Activated naive CD8-positive, alpha-beta T cell treated with anti-CD3 and anti-CD28 coated beads, Interleukin-2, amount 10 ng/mL, durations not matched to agents 7 days and 5 days (primary cell): ENCODE results near the gene GRIP1. TPM values are rescaled to one million over a fixed set of nuclear protein-coding genes. Genes with fewer than 3 reads are reported as not detected.
"Not testable (repeated sequence)": the region's sequence is repeated elsewhere in the genome, so short reads cannot be mapped to it uniquely, and the experiment has no call there.

Experiments
- ATAC-seq: fragments of 150-1000 bp; cut with Tn5 transposase; one replicate; pipeline ENCODE4 v1.10.0; 2021; ENCODE audit warnings: low read depth, moderate library complexity
- POLR2A ChIA-PET: fragments of 350-600 bp; sonication (Branson Sonifier 250); formaldehyde crosslinking; loops from one replicate; lab custom pipeline; 2021; ENCODE audit warnings: antibody characterized with exemption; lab: Charles Lee
- DNase-seq: peaks from one replicate; pipeline ENCODE4 v3.0.0; 2021
- H3K27ac Mint-ChIP-seq: one replicate; pipeline ENCODE4 v1.8.0; 2022; ENCODE audit warnings: mild to moderate bottlenecking, mixed read lengths
- H3K27me3 Mint-ChIP-seq: one replicate; pipeline ENCODE4 v1.8.0; 2022; ENCODE audit warnings: mild to moderate bottlenecking, moderate library complexity, mixed read lengths
- H3K36me3 Mint-ChIP-seq: one replicate; pipeline ENCODE4 v1.8.0; 2021; ENCODE audit warnings: mild to moderate bottlenecking, mixed read lengths
- H3K4me1 Mint-ChIP-seq: one replicate; pipeline ENCODE4 v1.8.0; 2021; ENCODE audit warnings: mixed read lengths
- H3K4me3 Mint-ChIP-seq: one replicate; pipeline ENCODE4 v1.8.0; 2022; ENCODE audit warnings: mild to moderate bottlenecking, moderate library complexity, mixed read lengths
- H3K9me3 Mint-ChIP-seq: one replicate; pipeline ENCODE4 v1.8.0; 2021; ENCODE audit warnings: mixed read lengths
- total RNA-seq, 2 experiments: library from RNA; stranded (reverse); gene quantifications; one replicate each; pipeline ENCODE4 v1.2.3, GENCODE V29; 2021

Gene GRIP1
- total RNA-seq, 2 experiments from 2014 or later: 0.34 to 1.8 TPM

DNA sequence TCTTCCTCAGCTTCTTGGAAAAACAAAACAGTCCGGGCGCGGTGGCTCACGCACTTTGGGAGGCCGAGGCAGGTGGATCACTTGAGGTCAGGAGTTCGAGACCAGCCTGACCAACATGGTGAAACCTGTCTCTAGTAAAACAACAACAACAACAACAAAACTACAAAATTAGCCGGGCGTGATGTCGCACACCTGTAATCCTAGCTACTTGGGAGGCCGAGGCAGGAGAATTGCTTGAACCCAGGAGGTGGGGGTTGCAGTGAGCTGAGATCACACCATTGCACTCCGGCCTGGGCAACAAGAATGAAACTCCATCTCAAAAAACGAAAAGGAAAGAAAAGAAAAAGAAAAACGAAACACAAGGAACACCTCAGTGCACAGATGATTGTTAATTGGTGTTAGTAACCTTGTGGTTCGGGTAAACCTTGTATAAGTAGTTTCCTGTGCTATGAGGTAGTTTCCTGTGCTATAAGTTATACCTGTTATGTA lies 375.5 kb downstream of the GRIP1 start:
- H3K9me3 Mint-ChIP-seq, H3K27me3 Mint-ChIP-seq: not testable (repeated sequence)
- peak; percentile 47 for DNase-seq
- Mint-ChIP-seq H3K27ac (peak overlapping the region; percentile 99), H3K36me3 (peaks cover 29% of the 10 kb centered on the region), H3K4me3 (peak overlapping the region; percentile 98), H3K4me1 (peaks cover 39% of the 10 kb centered on the region)
- ATAC-seq: peak; percentile 71
- POLR2A ChIA-PET: interaction anchor here (0.6 to 4.1 kb wide), 13 partner anchors 9 to 175 kb away, joined by 3 to 96 read pairs (median 7); partner anchors contain the start of genes LLPH and TMBIM4

GRCh38 chr12:66302827-66303169 lies 376.1 kb downstream of the GRIP1 start:
- Mint-ChIP-seq H3K27me3 (peaks cover 3% of the 10 kb centered on the region), H3K4me1 (peaks cover 37% of the 10 kb centered on the region), H3K27ac (peak overlapping the region; percentile 99), H3K9me3 (no peaks in the 10 kb centered on the region), H3K4me3 (peak overlapping the region; percentile 98), H3K36me3 (peaks cover 25% of the 10 kb centered on the region)
- POLR2A ChIA-PET: interaction anchor here (0.6 to 4.1 kb wide), 17 partner anchors 9 to 174 kb away, joined by 3 to 96 read pairs (median 6); partner anchors contain the start of genes LLPH and TMBIM4
- DNase-seq: no peak
- no peak for ATAC-seq

DNA sequence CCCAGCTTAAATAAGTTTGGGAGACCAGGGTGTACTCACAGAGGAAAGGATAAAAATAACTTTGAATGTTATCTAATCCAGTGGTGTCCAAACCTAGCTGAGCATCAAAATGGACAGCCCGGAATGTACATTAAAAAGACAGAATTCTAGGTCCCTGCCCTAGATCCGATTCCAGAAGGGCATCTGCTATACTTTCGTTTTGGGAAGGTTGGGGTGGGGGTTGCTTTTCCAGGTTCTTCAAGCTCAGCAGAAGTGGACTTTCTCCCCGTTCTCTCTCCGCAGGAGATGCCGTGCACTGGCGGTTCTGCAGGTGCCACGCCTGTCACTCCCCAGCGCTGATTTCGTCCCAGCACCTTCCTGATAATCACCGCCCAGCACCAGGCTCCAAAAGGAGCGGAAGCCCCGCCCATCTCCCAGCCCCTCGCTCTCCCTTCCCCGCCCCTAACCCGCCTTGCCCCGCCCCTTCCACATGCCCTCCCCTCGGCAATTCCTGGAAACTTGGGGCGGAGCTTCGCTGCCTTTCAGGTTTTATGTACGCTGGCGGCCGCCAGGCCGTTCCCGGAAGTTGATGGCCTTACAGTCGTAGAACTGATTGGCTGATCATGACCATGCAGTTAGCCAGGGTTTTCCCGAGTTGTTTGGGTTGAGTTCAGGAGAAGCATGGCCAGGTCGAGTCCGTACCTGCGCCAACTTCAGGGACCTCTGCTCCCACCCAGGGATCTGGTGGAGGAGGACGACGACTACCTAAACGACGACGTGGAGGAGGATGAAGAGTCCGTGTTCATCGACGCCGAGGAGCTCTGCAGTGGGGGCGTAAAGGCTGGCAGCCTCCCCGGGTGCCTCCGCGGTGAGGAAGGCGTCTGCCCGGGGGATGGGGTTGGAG lies 376.7 kb downstream of the GRIP1 start, which contains the start of gene HELB:
TSS of gene HELB (plus strand) at position 550 of the 883 bp plus-strand sequence. CDS start at position 661, 111 bp downstream.
- Mint-ChIP-seq H3K36me3 (peaks cover 25% of the 10 kb centered on the region), H3K27me3 (peaks cover 3% of the 10 kb centered on the region), H3K9me3 (no peaks in the 10 kb centered on the region), H3K4me3 (peak within 1 kb of the TSS; percentile 98), H3K27ac (peak within 1 kb of the TSS; percentile 99), H3K4me1 (peaks cover 38% of the 10 kb centered on the region)
- DNase-seq (peak; percentile 93), ATAC-seq (peak; percentile 79)
- POLR2A ChIA-PET: interaction anchor here (0.6 to 4.1 kb wide), 18 partner anchors 8 to 174 kb away, joined by 3 to 96 read pairs (median 6); partner anchors contain the start of genes LLPH and TMBIM4

DNA sequence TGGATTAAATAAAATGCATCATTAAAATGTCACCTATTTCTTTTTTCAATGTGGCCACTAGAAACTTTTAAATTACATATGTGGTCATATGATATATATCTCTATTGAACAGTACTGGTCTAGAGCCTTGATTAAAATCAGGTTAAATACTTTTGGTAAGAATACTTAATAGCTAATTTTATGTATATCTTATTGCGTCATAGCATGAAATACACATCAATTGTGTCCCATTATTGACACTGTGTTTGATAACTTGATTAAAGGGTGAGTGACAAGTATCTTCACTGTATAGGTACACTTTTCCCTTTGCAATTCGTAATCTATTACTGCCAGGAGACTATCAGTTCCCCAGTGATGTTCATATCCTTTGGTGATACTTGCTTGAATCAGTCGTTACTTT lies 381.0 kb downstream of the GRIP1 start:
- Mint-ChIP-seq H3K9me3 (peaks cover 5% of the 10 kb centered on the region), H3K27me3 (peaks cover 5% of the 10 kb centered on the region), H3K27ac (no peak overlapping the region), H3K4me1 (peaks cover 27% of the 10 kb centered on the region), H3K4me3 (no peak overlapping the region), H3K36me3 (peaks cover 8% of the 10 kb centered on the region)
- POLR2A ChIA-PET: no interaction called here
- no peak for ATAC-seq
- no peak for DNase-seq
